Body of pancreas (tissue), 4 donors: ENCODE results near the gene ZNF460. TPM values are rescaled to one million over a fixed set of nuclear protein-coding genes. Genes with fewer than 3 reads are reported as not detected.

Experiments used
- ATAC-seq: fragments of 150-250 bp; one replicate; pipeline ENCODE4 v1.9.1; 2016
- DNase-seq, 4 donors: peaks; one replicate each; pipeline ENCODE4 v3.0.0-alpha.2; 2019
- H3K27ac ChIP-seq, 4 donors: fragments of 200-600 bp; sonication (generic); 1 replicate in 3 of 4; 2 replicates in 1 of 4; pipeline versions ENCODE4 v1.5.1 to v1.6.1; 2016 to 2019; ENCODE audit warnings: mild to moderate bottlenecking in 1 of 4, mixed read lengths in 1 of 4, moderate library complexity in 1 of 4
- H3K27me3 ChIP-seq, 2 donors: fragments of 200-600 bp; sonication (generic); one replicate each; pipeline ENCODE4 v1.6.0; 2016; ENCODE audit warnings: mild to moderate bottlenecking in 1 of 2
- H3K36me3 ChIP-seq, 2 donors: fragments of 200-600 bp; sonication (generic); replicated peaks in 1 of 2; 2 replicates each; pipeline ENCODE4 v1.5.1; 2016; ENCODE audit warnings: low read depth in 2 of 2; ENCODE audit not compliant: insufficient read depth in 1 of 2
- H3K4me1 ChIP-seq: fragments of 200-600 bp; sonication (generic); one replicate; pipeline ENCODE4 v1.6.0; 2016
- H3K4me3 ChIP-seq, 2 donors: fragments of 200-600 bp; sonication (generic); 1 replicate in 1 of 2; 2 replicates in 1 of 2; pipeline ENCODE4 v1.5.1; 2016 to 2019
- H3K9me3 ChIP-seq, 3 donors: fragments of 200-600 bp; sonication (generic); 1 replicate in 2 of 3; 2 replicates in 1 of 3; pipeline ENCODE4 v1.5.1; 2016
- CTCF ChIP-seq, 7 experiments: fragments of 450-650 bp in 4 of 7; fragments of 200-600 bp in 3 of 7; sonication (generic) in 3 of 7; IDR thresholded peaks; one replicate each; pipeline ENCODE4 v1.5.1; 2016 to 2019; ENCODE audit warnings: antibody characterized with exemption in 7 of 7
- POLR2A ChIP-seq, 3 donors: fragments of 450-650 bp; IDR thresholded peaks; one replicate each; pipeline ENCODE4 v1.6.1; 2016; ENCODE audit warnings: antibody characterized with exemption in 3 of 3, mild to moderate bottlenecking in 2 of 3
- WGBS, 2 donors: methylation state at CpG; one replicate each; pipeline ENCODE4 v1.1.5; 2017; 5-methylcytosine and 5-hydroxymethylcytosine counted together
- intact Hi-C: fragments of 100-400 bp; cut with DNase I; formaldehyde crosslinking; loops from one replicate; pipeline ENCODE4 v1.15.1; 2023
- total RNA-seq, 2 donors: library from RNA; depleted of rRNA; stranded (reverse); fragments of >200 nt; gene quantifications; one replicate each; pipeline ENCODE4 v1.1.0, GENCODE V29; 2016

The ZNF460 gene
- total RNA-seq, 2 donors from 2014 or later, result 22.7 to 30.1 TPM

GRCh38 chr19:57282011-57282643 is 1.8 kb downstream of the ZNF460 start:
- ATAC-seq, result no peak

DNA sequence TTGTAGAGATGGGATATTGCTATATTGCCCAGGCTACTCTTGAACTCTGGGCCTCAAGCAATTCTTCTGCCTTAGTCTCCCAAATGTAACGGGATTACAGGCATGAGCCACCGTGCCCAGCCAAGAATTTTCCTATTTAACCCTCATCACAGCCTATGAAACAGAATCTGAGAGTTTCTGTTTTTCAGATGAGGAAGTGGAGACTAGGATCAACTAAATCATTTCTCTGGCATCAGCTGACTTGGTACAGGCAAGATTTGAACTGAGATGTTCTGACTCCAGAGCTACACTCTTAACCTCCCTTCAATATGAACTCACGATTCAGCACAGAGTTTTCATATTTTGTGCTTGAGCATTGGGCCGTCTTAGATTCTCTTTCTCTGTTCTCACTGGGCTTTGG is 8.1 kb downstream of the ZNF460 start:
- Histone ChIP-seq H3K36me3 (peaks cover 41 to 65% of the 10 kb centered on the region in 2 donors), H3K4me1 (no peaks in the 10 kb centered on the region), H3K9me3 (peaks cover 0 to 38% (median 0%) of the 10 kb centered on the region in 3 donors), H3K4me3 (no peak overlapping the region), H3K27ac (no peak overlapping the region), H3K27me3 (no peaks in the 10 kb centered on the region)
- intact Hi-C loops, result no loop called here
- no peak for ATAC-seq
- TF ChIP-seq CTCF (IDR thresholded peaks at IDR 0.05) (no peak), POLR2A (IDR thresholded peaks at IDR 0.05) (no peak)
- WGBS, 2 donors, result 93 to 97% methylated on average over 4 of the region's 4 CpGs
- DNase-seq, result no peak

More at GRCh38 chr19:57282011-57282643, 1.8 kb downstream of the ZNF460 start:
- DNase-seq, result no peak
- H3K9me3 ChIP-seq, result peaks cover 0 to 7% (median 0%) of the 10 kb centered on the region in 3 donors
- H3K27me3 ChIP-seq, result no peaks in the 10 kb centered on the region
- intact Hi-C loops, result no loop called here
- H3K4me1 ChIP-seq, result peaks cover 25% of the 10 kb centered on the region
- no peak overlapping the region for H3K27ac ChIP-seq
- no peak for TF ChIP-seq POLR2A (IDR thresholded peaks at IDR 0.05)
- no peak for TF ChIP-seq CTCF (IDR thresholded peaks at IDR 0.05)
- WGBS, 2 donors, result 70 to 74% methylated on average over 5 of the region's 5 CpGs
- peaks cover 14 to 25% of the 10 kb centered on the region in 2 donors for H3K36me3 ChIP-seq
- H3K4me3 ChIP-seq, result no peak overlapping the region

- Histone ChIP-seq H3K4me3 (no peak overlapping the region), H3K27me3 (no peaks in the 10 kb centered on the region), H3K36me3 (peaks cover 26 to 49% of the 10 kb centered on the region in 2 donors), H3K27ac (no peak overlapping the region), H3K9me3 (peaks cover 0 to 36% (median 0%) of the 10 kb centered on the region in 3 donors), H3K4me1 (no peaks in the 10 kb centered on the region)
- intact Hi-C loops, result no loop called here
- TF ChIP-seq POLR2A (IDR thresholded peaks at IDR 0.05), result no peak
- TF ChIP-seq CTCF (IDR thresholded peaks at IDR 0.05), result no peak
- no peak for ATAC-seq
- DNase-seq, result no peak
- WGBS, 2 donors, result 92 to 97% methylated on average over 11 of the region's 11 CpGs
Measured at GRCh38 chr19:57290970-57291369, 10.7 kb downstream of the ZNF460 start.

DNA sequence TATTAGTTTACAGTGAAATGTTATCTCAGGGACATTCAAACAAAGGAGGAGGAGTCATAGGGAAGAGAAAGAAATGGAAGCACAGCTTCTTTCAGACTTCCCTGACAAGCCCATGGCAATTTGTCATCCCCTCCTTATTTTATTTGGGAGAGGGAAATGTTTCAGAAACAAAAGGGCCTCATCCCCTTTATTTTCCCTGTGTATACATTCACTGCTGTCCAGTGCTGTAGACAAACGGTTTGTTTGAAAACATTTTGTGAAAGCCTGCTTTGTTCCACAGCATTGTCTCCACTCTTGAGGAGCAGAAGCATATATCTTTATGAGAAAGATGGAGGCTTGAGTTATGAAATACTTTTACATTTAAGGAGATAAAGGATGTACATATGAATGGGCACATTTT is 12.3 kb downstream of the ZNF460 start:
- H3K36me3 ChIP-seq, result peaks cover 26 to 37% of the 10 kb centered on the region in 2 donors
- H3K4me1 ChIP-seq, result no peaks in the 10 kb centered on the region
- ATAC-seq (no peak), DNase-seq (no peak)
- peaks cover 0 to 36% (median 0%) of the 10 kb centered on the region in 3 donors for H3K9me3 ChIP-seq
- no peaks in the 10 kb centered on the region for H3K27me3 ChIP-seq
- H3K4me3 ChIP-seq, result no peak overlapping the region
- intact Hi-C loops, result no loop called here
- no peak overlapping the region for H3K27ac ChIP-seq
- 63 to 68% methylated on average over 1 of the region's 1 CpG for WGBS, 2 donors
- TF ChIP-seq POLR2A (IDR thresholded peaks at IDR 0.05), result no peak
- no peak for TF ChIP-seq CTCF (IDR thresholded peaks at IDR 0.05)

- H3K27me3 ChIP-seq, result no peaks in the 10 kb centered on the region
- ATAC-seq, result no peak
- no peak for DNase-seq
- no peak overlapping the region for H3K27ac ChIP-seq
- H3K9me3 ChIP-seq, result peaks cover 0 to 36% (median 0%) of the 10 kb centered on the region in 3 donors
- H3K36me3 ChIP-seq, result peaks cover 22 to 30% of the 10 kb centered on the region in 2 donors
- intact Hi-C loops, result no loop called here
- no peaks in the 10 kb centered on the region for H3K4me1 ChIP-seq
- no peak overlapping the region for H3K4me3 ChIP-seq
- TF ChIP-seq CTCF (IDR thresholded peaks at IDR 0.05) (no peak), POLR2A (IDR thresholded peaks at IDR 0.05) (no peak)
- 93 to 100% methylated on average over 1 of the region's 1 CpG for WGBS, 2 donors
Measured at GRCh38 chr19:57293719-57294118, 13.4 kb downstream of the ZNF460 start.
